ENCODE measurements around the gene PRRC2B.

- TF ChIP-seq CTCF (IDR thresholded peaks at IDR 0.05) (no peak), POLR2A (IDR thresholded peaks at IDR 0.05) (no peak)
Observed at GRCh38 chr9:131419026-131419614, 25.2 kb downstream of the PRRC2B start.

Data from lower leg skin (tissue), 3 donors.